BE2C (cell line): ENCODE measurements around the gene ATP6V0B.
A peak's percentile ranks its signal among the peaks of the same experiment; 100 is the strongest.

Experiments
- DNase-seq: peaks from one replicate; pipeline ENCODE4 v3.0.0-alpha.2; 2020
- H3K27me3 ChIP-seq: fragments of 250-450 bp; sonication (Bioruptor Pico); 2 replicates; pipeline ENCODE4 v1.5.1; 2020; ENCODE audit warnings: mild to moderate bottlenecking
- H3K36me3 ChIP-seq: fragments of 250-450 bp; sonication (Bioruptor Pico); 2 replicates; pipeline ENCODE4 v1.5.1; 2020; ENCODE audit warnings: mild to moderate bottlenecking
- H3K4me1 ChIP-seq: fragments of 250-450 bp; sonication (Bioruptor Pico); 2 replicates; pipeline ENCODE4 v1.5.1; 2020
- H3K4me3 ChIP-seq: 2 replicates; pipeline ENCODE4 v1.5.1; 2011; ENCODE audit warnings: low read depth, low read length
- H3K9me3 ChIP-seq: fragments of 250-450 bp; sonication (Bioruptor Pico); 2 replicates; pipeline ENCODE4 v1.5.1; 2020
- CTCF ChIP-seq: IDR thresholded peaks from 2 replicates; pipeline ENCODE4 v1.5.1; 2012; ENCODE audit warnings: mild to moderate bottlenecking, low read depth, low read length

The ATP6V0B gene

GRCh38 chr1:44020464-44020863, 45.7 kb downstream of the ATP6V0B start:
- no peak for DNase-seq
- Histone ChIP-seq H3K27me3 (no peaks in the 10 kb centered on the region), H3K4me3 (no peak overlapping the region), H3K4me1 (no peaks in the 10 kb centered on the region; the same call in 1 of the 2 replicates), H3K9me3 (no peaks in the 10 kb centered on the region), H3K36me3 (no peaks in the 10 kb centered on the region)
- no peak for TF ChIP-seq CTCF

GRCh38 chr1:44021156-44021555, 46.4 kb downstream of the ATP6V0B start:
- no peak for DNase-seq
- H3K9me3 ChIP-seq = no peaks in the 10 kb centered on the region
- no peaks in the 10 kb centered on the region; the same call in 1 of the 2 replicates for H3K4me1 ChIP-seq
- no peak overlapping the region for H3K4me3 ChIP-seq
- H3K36me3 ChIP-seq = no peaks in the 10 kb centered on the region
- H3K27me3 ChIP-seq = no peaks in the 10 kb centered on the region
- no peak for TF ChIP-seq CTCF

- H3K4me3 ChIP-seq = no peak overlapping the region
- no peaks in the 10 kb centered on the region for H3K36me3 ChIP-seq
- DNase-seq = no peak
- TF ChIP-seq CTCF = no peak
- H3K4me1 ChIP-seq = no peaks in the 10 kb centered on the region; the same call in 1 of the 2 replicates
- no peaks in the 10 kb centered on the region for H3K27me3 ChIP-seq
- H3K9me3 ChIP-seq = no peaks in the 10 kb centered on the region
These were observed 47.0 kb downstream of the ATP6V0B start for GRCh38 chr1:44021581-44022321.

- H3K27me3 ChIP-seq = no peaks in the 10 kb centered on the region
- TF ChIP-seq CTCF = no peak
- H3K36me3 ChIP-seq = no peaks in the 10 kb centered on the region
- peak; percentile 21 for DNase-seq
- no peaks in the 10 kb centered on the region for H3K9me3 ChIP-seq
- no peaks in the 10 kb centered on the region; the same call in 1 of the 2 replicates for H3K4me1 ChIP-seq
- H3K4me3 ChIP-seq = no peak overlapping the region
These were observed 49.5 kb downstream of the ATP6V0B start for GRCh38 chr1:44024031-44024902.

- no peaks in the 10 kb centered on the region for H3K36me3 ChIP-seq
- H3K9me3 ChIP-seq = no peaks in the 10 kb centered on the region
- H3K4me1 ChIP-seq = no peaks in the 10 kb centered on the region; the same call in 1 of the 2 replicates
- no peaks in the 10 kb centered on the region for H3K27me3 ChIP-seq
- DNase-seq = no peak
- H3K4me3 ChIP-seq = no peak overlapping the region
- TF ChIP-seq CTCF = no peak
These were observed 50.3 kb downstream of the ATP6V0B start for GRCh38 chr1:44024903-44025525.
